Stimulated activated CD8-positive, alpha-beta memory T cell treated with anti-CD3 and anti-CD28 coated beads, Interleukin-12 subunit alpha, Interleukin-12 subunit beta, amount 100 ng/mL, for 4 hours (primary cell): ENCODE results near the gene FICD.
A peak's percentile ranks its signal among the peaks of the same experiment; 100 is the strongest.

ENCODE experiments used
- DNase-seq: peaks from one replicate; pipeline ENCODE4 v3.0.0-alpha.2; 2020; ENCODE audit warnings: low read depth

The FICD gene

DNA sequence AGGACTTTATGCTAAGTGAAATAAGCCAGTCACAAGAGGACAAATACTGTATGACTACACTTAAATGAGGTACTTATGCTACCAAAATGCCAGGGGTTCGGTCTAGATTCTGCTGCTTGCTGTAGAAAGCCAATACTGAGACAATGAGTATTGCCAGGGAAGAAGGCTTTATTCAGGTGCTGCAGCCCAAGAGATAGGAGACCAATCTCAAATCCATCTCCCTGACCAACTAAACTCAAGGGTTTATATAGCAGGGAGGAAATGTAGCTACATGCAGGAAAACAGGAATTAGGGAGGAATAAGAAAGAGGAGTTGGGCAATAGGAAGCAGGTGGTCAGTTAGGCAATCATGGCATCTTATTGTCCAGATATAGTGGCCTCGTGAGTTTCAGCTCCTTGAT is 12.2 kb upstream of the FICD start:
- DNase-seq, result no peak

DNA sequence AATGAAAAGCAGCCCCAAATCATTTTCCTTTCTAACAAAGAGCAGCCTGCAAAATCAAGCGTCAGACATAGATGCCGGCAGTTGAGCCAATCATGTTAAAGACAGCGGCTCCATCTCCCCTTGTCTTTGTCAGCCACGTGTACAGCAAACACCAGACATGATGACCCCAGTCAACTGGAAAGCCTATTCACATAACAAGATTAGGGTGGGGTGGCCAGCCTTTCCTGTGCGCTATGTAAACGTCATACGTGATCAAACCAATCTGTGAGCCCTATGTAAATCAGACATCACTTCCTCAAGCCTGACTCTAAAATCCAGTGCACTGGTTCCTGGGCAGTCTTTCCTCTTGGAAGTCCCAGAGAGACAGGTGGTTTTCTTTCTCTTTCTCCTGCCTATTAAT is 9.9 kb upstream of the FICD start:
- no peak for DNase-seq

DNA sequence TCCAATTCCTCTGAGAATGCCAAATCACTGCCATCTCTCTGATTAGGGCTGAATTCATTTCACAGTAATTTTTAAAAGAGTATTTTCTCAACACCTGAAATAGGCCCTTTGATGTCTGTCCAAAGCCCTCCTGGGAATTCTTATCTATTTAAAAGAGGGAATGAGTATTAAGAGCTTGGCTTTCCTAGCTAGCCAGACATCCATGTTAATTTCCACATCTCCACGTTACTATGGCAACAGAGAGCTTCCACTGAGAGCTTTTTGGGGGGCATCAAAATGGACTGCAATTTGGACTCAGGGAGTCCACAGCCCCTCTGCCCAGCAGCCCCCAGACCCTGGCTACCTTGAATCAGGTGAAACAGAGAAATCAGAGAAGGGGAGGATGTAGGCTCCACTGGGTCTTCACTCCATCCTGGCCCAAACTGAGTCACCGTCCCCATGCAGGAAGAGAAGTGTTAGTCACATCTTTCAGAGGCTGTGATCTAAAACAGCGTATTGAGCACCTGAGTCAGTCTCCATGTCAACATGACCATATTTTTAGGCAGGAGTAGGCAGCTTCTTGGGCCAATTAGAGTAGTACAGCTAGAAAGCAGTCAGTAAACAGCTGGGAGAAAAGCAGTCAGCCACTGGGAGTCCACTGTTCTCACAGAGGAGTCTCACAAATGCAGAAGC is 7.0 kb upstream of the FICD start:
- no peak for DNase-seq

DNA sequence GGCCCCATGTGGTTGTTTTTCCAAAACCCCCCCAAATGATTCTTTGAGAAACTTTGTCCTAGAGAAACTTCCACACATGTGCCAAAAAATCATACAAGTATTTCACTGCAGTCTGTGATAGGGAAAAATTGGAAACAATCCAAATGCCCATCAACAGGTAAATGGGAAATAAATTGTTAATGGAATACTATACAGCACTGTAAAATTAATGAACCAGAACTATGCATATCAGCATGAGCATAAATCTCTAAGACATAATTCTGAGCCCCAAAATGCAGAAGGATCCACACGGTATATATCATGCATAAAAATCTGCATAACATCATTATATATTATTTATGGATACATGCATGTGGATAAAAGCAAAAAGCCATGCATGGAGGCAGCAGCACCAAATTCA is 5.3 kb upstream of the FICD start:
- DNase-seq, result no peak

DNA sequence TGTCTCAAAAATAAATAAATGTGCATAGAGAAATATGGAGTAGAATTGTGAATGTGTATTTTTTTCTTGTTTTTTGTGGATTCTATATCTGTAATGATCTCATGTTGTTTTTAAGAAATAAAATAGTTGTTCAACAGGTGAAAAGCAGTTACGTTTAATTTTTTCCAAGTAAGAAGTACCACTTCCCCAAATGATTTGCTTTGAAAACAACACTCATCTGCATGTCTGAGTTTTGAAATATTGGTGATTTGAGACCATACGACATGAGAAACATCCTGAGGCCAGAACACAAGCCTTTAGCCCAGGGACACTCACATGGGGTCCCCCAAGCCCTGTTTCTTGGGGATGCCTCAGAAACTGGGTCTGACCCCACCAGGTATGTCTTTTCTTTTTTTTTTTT is 4.2 kb upstream of the FICD start:
- no peak for DNase-seq

DNA sequence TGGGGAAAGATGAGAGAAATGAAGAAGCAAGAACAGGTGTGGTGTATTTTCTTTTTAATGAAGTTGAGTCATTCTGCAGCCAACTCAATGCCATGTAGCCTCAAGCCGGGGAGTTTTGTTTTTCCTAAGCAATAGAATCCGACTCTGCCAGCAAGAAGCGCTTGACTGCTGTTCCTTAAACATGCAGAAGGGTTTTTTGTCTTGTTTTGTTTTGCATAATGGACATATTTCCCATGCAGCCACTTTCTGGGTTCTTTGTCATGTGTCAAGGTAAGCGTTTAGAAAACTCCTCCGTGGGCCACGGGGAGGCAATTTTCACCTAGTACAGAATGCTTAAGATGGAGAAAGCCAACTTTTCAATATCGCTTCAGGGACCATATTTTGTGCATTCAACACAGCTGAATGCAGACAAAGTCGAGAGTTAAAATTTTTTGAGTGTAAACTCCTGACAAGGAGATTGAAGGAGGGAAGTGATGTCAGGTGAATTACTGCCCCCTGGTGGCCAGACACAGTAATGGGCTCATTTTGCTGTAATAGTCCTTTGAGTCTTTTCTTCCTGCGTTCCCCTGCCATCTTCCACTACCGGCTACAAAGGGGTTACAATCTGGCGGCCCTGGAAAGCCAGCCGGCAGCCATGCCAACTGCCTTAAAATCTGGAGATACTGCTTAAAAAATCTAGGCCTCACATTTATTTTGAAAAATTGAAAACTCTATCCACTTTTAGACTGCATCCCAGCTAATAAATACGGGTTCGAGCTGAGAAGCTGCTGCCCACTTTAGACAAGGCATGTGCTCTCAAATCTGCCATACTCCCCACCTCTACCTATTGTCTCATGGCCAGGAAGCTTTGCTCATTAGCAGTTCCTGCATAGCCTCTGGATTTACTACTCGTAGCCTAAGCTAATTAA is 3.2 kb upstream of the FICD start:
- peak; percentile 48 for DNase-seq

DNA sequence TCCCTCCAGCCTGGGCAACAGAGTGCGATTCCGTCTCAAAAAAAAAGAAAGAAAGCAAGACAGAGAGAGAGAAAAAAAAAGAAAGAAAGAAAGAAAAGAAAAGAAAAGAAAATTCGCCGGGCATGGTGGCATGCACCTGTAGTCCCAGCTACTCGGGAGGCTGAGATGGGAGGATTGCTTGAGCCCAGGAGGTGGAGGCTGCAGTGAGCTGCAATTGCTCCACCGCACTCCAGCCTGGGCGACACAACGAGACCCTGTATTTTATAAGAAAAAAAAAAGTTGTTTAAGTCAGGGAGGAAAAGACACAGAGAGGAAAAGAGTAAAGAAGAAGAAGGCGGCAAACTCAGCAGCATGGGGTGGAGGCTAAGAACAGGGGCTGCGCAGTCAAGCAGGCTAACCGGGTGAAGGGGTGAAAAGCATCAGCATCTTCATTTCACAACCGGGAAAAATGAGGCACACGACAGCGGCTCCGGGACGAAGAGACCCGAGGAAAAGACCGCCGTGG is 557 bp upstream of the FICD start:
- no peak for DNase-seq

DNA sequence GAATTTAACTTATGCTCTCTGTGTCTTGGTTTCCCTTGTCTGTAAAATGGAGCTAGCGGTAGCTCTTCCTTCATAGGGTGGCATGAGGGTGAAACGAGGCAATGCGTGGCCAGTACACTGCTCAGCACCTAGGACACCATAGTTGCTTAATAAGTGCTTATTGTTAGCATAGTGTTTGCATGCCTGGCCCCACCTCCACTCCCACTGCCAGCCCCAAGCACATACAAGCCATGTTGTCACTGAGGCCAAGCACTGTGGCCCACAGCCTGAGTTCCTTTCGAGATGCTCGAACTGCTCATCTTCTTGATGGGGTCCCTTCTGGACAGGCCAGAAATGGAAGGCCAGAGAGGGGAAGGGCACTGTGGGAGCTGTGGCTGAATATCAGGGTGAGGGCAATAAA is 839 bp downstream of the FICD start:
- DNase-seq, result no peak

DNA sequence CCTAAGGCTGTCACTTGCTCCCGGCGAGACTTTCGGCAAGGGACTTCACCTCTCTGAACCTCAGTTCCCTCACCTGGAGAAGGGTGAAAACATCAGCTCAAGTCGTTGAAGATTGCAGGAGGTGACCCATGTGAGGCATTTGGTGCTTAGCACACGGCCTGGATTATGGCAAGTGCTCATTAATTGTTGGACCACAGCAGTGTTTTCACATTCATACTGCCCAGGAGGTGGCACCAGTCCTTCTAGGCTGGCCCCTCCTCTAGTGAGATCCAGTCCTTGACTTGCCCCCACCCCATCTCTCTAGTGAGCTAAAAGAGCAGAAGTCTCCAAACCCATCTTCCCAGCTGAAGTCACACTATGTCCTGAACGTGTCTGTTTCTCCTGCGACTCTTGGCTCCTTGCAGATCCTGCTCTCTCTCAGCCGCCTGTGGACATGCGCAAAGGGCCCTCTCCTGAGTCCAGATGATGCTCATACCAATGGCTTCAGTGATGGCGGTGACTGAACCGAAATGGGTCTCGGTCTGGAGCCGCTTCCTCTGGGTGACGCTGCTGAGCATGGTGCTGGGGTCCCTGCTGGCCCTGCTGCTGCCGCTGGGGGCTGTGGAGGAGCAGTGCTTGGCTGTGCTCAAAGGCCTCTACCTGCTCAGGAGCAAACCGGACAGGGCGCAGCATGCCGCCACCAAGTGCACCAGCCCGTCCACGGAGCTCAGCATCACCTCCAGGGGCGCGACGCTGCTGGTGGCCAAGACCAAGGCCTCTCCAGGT is 1.6 kb downstream of the FICD start:
- no peak for DNase-seq

DNA sequence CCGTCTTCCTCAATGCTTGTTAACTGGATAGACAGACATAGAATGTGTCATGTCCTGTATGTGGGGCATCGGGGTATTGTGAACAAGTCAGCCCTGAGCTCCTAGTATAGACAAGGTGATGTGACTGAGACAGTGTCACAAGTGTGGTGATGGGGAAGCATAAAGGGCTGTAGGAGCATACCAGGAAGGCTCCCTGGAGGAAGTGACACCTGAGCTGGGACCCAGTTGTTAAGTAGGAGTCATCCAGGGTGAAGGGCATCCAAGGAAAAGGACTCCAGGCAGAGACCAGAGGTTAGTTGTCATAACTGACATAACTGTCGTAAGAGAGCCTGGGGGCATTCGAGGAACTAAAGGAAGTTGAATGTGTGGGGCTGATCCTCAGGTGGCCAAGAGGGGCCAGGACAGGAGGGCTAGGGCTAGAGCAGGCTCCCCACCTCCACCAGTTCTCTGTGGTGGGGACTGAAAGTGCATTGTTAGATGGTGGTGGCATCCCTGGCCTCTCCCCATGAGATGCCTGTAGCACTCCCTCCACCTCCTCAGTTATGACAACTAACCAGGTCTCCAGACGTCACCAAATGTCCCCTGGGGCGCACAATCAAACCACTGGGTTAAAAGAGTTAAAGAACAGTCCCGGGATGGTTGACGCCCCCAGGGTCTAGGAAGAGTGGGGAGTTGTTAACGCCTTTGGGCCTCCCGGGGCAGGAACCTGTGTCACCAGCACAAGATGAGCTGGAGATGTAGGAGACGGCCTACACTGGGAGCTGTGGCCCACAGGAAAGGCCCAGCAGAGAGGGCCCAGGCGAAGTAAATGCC is 2.4 kb downstream of the FICD start:
- DNase-seq, result no peak

DNA sequence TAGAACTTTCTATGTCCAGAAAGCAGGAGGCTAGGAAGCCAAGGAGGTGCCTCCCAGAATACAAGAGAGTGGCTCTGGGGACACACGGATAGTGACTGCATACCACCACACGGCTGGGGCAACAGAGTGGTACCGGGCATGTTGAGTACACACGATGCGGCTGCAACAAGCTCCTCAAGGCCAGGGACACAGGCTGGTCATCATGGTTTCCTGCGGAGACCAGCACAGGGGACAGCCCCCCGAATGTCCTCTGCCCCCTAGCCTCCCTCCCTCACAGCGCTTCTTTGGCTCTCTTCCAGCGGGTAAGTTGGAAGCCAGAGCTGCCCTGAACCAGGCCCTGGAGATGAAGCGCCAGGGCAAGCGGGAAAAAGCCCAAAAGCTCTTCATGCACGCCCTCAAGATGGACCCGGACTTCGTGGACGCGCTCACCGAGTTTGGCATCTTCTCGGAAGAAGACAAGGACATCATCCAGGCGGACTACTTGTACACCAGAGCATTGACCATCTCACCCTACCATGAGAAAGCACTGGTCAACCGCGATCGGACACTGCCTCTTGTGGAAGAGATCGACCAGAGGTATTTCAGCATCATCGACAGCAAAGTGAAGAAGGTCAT is 3.1 kb downstream of the FICD start:
- DNase-seq, result no peak

DNA sequence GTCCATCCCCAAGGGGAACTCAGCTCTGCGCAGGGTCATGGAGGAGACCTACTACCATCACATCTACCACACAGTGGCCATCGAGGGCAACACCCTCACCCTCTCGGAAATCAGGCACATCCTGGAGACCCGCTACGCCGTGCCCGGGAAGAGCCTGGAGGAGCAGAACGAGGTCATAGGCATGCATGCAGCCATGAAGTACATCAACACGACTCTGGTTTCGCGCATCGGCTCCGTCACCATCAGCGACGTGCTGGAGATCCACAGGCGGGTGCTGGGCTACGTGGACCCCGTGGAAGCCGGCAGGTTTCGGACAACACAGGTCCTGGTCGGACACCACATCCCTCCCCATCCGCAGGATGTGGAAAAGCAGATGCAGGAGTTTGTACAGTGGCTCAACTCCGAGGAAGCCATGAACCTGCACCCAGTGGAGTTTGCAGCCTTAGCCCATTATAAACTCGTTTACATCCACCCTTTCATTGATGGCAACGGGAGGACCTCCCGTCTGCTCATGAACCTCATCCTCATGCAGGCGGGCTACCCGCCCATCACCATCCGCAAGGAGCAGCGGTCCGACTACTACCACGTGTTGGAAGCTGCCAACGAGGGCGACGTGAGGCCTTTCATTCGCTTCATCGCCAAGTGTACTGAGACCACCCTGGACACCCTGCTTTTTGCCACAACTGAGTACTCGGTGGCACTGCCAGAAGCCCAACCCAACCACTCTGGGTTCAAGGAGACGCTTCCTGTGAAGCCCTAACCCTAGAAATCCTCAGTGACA is 3.8 kb downstream of the FICD start:
- DNase-seq, result no peak

DNA sequence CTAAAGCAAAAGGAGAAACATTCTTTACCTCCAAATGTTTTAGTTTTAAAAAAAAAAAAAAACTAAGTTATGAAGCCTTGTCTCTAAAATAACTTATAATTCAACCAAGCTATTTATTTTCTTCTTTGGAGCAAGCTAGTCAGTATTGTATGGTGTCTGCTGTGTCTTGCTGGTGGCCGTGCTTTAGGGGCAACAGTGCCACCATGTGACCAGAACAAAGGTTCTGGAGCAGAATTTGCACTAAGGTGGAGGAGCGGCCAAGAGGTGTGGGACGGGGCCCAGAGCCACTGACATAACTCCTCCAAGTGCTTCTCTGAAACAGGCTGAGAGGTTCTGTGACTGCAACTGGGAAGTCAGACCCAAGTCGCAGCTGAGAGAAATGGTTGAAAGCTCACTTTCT is 4.5 kb downstream of the FICD start:
- no peak for DNase-seq

DNA sequence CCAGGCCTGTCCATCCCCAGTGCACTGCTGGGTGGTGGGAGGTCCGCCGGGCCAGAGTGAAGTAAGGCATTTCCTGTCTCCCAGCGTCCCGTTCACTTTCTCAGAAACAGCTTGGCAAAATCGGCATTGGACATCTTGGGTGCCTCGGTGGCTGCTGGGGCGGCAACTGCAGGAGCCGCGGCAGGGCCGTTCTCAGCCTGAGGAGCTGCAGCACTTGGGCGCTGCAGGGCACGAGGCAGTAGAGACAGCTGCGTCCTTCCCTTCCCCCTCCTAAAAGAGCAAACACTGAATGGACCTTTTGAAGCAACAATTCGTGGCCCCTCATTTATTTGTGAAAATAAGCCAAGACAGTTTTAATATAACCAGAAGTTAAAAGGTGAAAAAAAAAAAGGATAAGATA is 8.3 kb downstream of the FICD start:
- no peak for DNase-seq

DNA sequence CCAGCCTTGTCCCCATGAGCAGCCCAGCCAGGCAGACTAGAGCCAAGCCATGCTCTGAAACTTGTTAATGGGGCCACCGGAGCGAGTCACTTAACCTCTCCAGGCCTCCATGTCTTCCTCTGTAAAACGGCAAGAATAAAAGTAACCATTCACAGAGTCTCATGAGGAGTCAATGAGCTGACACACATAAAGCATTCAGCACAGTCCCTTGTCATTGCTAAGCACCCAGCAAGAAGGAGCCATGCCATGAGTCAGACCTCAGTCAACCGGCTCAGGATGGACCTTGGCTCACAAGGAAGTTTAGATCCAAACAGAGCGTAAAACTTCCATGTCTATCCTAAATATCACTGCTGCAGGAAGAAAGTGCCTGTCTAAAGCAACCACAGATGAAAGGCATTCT is 10.6 kb downstream of the FICD start:
- no peak for DNase-seq

DNA sequence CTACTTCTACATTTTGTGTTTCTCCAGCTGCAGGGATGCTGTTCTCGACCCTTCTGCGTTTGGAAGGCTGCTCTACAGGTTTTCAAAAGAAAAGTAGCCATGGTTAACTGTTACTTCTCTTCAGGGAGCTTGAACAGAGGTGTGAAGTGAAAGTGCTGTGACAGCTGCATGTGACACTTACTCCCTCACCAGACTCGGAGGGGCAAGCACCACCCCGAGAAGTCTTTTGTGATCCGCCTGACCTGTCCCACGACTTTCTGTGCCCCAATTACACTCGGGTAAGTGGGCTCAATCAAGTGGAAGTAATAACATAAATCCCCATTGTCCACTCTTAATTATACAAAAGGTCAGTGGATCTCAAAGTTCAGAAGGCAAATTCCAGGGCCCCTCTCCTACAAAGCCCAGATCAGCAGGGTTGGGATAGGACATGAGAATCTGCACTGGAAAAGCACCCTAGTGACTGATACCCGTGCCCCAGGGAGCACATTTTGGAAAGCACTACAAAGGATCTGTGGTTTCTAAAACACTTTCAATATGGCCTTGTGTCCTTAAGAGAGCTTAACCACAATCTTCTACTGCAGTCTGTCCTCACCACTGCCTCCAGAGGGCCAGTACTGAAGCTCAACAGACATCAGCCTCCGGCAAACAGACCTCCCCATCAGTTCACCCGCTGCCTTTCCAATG is 11.5 kb downstream of the FICD start:
- DNase-seq, result no peak

DNA sequence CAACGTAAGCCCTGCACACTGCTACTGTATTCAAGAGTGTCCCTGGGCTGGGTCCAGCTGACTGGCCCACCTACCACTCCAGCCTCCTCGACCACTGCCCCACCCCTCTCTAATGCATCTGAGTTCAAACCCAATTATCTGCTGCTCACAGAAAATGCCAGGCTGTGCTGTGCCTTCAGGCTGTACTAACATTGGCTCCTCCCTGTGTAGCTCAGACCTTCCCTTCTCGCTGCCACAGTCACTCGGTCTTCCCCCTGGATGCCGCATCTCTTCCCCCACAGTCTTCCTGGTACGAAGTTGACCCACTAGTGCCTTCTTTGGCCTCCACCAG is 12.1 kb downstream of the FICD start:
- no peak for DNase-seq

DNA sequence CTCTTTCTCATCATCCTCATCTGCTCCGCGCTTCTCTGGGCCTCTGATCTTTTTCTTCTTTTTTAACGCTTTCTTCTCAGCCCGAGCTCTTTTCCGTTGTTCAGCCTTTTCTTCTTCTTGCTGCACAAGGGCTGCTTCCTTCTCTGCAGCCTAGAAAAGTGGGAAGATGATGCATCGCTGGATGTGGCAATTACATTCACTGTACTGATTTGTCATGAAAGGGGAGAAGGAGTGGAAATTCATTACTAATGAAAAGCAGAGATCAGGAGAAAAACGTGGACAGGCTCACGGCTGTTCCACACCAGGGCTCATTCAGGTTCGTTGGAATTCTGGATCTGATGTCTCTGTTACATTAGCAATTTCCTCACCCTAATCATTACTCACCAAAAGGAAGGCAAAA is 15.1 kb downstream of the FICD start:
- DNase-seq, result no peak

DNA sequence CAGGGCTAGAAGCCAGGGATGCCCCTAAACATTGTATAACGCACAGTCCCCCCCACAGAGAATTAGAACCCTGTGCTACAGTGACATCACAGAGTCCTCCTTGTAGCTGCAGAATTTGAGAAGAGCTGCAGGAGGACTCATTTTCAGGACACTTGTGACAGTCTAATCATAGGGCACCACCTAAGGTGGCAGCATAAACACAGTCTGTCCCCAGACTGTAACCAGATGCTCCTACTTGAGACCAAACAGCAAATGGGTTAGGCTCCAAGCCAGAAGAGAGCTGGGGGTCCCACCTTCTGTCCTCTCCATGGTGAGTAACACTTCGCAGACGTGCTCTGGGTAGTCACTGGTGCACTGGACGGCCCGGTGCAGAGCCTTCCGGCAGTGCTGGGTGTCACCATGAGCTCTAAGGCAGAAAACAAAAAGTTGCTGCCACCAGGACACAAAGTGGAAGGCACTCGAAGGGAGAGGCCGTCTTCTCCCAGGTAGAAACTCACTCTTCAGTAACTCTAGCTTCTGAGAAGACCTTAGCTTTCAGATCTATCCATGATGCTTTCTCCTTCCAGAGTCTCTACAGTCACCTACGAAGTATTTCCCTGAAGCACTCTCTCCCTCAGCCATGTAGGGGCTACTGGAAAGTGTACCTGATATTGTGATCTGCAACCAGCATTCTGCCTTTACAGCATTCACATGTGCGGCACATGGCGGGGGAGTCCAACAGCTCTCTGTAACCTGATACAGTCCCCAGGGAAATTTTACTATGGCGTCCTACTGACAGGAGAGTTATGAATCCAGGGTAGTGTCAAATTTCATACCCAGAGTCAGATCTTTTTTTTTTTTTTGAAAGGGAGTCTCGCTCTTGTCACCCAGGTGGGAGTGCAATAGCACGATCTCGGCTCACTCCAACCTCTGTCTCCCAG is 17.1 kb downstream of the FICD start:
- DNase-seq, result no peak
